Upper lobe of left lung (tissue), 4 donors: ENCODE measurements around the gene MTAP.

Source experiments
- POLR2A ChIP-seq, 4 donors: fragments of 450-650 bp; IDR thresholded peaks; one replicate each; pipeline ENCODE4 v1.5.1; 2016 to 2017; ENCODE audit warnings: antibody characterized with exemption in 4 of 4, mild to moderate bottlenecking in 2 of 4
- POLR2AphosphoS5 ChIP-seq, 2 donors: sonication (generic); formaldehyde crosslinking; IDR thresholded peaks; one replicate each; pipeline ENCODE4 v1.5.1; 2017; ENCODE audit warnings: antibody characterized with exemption in 2 of 2
- TF ChIP-seq, protein P1 (sequence below), 6 experiments: fragments of 450-650 bp in 4 of 6; fragments of 200-600 bp in 2 of 6; sonication (generic) in 2 of 6; IDR thresholded peaks; one replicate each; pipeline ENCODE4 v1.5.1; 2016 to 2019; ENCODE audit warnings: antibody characterized with exemption in 6 of 6

DNA sequence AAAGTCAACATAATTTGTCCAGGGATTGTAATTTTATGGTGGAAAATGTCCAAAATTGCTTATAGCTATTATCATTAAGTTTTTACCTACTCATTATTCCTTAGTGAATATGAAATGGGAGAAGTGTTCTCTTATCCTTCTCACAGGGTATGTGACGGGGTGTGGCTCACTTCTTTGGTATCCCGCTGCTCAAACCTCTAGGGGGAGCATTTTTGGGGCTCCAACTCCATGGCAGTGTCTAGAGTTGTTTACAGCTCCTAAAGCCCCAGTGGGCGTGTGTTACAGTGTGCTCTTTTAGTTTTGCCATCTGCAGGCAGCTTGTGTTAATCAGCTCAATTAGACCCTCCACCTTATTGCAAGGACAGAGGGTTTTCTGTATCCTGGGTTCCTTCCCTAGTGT, 102.3 kb downstream of the MTAP start:
- TF ChIP-seq, protein P1, sequence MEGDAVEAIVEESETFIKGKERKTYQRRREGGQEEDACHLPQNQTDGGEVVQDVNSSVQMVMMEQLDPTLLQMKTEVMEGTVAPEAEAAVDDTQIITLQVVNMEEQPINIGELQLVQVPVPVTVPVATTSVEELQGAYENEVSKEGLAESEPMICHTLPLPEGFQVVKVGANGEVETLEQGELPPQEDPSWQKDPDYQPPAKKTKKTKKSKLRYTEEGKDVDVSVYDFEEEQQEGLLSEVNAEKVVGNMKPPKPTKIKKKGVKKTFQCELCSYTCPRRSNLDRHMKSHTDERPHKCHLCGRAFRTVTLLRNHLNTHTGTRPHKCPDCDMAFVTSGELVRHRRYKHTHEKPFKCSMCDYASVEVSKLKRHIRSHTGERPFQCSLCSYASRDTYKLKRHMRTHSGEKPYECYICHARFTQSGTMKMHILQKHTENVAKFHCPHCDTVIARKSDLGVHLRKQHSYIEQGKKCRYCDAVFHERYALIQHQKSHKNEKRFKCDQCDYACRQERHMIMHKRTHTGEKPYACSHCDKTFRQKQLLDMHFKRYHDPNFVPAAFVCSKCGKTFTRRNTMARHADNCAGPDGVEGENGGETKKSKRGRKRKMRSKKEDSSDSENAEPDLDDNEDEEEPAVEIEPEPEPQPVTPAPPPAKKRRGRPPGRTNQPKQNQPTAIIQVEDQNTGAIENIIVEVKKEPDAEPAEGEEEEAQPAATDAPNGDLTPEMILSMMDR (IDR thresholded peaks at IDR 0.05), result no peak
- no peak for TF ChIP-seq POLR2A (IDR thresholded peaks at IDR 0.05)
- no peak for TF ChIP-seq POLR2AphosphoS5 (IDR thresholded peaks at IDR 0.05)
